IMR-90 (cell line): Measurements from ENCODE around the gene SAXO1. TPM values are rescaled to one million over a fixed set of nuclear protein-coding genes. Genes with fewer than 3 reads are reported as not detected.

Experiments
- ATAC-seq: fragments of 200-7000 bp; cut with Tn5 transposase; 2 replicates; pipeline ENCODE4 v1.9.1; 2020; ENCODE audit warnings: low read depth, mild to moderate bottlenecking, moderate library complexity
- BruUV-seq: library from RNA; stranded (reverse); fragments of 400-500 nt; replicated peaks from 2 replicates; lab custom pipeline; 2021; lab: Mats Ljungman, UMichigan
- CTCF ChIA-PET: fragments of 300-600 bp; formaldehyde crosslinking; extraction: SDS; loops from one replicate; lab custom pipeline; 2021; ENCODE audit warnings: antibody characterized with exemption; lab: Yijun Ruan, JAX
- POLR2A ChIA-PET: fragments of 300-600 bp; sonication (Branson Sonifier 250); formaldehyde crosslinking; loops from one replicate; lab custom pipeline; 2022; ENCODE audit warnings: antibody characterized with exemption; ENCODE audit not compliant: unreplicated experiment; lab: Charles Lee
- DNase-seq: peaks from one replicate; pipeline ENCODE4 v3.0.0; 2013
- H2AFZ ChIP-seq: replicated peaks from 2 replicates; pipeline ENCODE3; 2013; ENCODE audit warnings: low read length, mild to moderate bottlenecking; ENCODE audit not compliant: poor library complexity
- H2AK5ac ChIP-seq: 2 replicates; pipeline ENCODE4 v1.6.1; 2013; ENCODE audit warnings: low read depth, low read length, inconsistent platforms
- H2AK9ac ChIP-seq: replicated peaks from 2 replicates; pipeline ENCODE3; 2013; ENCODE audit warnings: mild to moderate bottlenecking, low read depth, low read length, moderate library complexity; ENCODE audit not compliant: poor library complexity
- H2BK120ac ChIP-seq: 2 replicates; pipeline ENCODE4 v1.6.1; 2013; ENCODE audit warnings: low read depth, low read length, inconsistent platforms
- H2BK15ac ChIP-seq: 3 replicates; pipeline ENCODE4 v1.6.1; 2013; ENCODE audit warnings: low read depth, low read length, inconsistent platforms
- H2BK20ac ChIP-seq: 2 replicates; pipeline ENCODE4 v1.6.1; 2013; ENCODE audit warnings: low read depth, mild to moderate bottlenecking, inconsistent platforms, low read length, moderate library complexity
- H2BK5ac ChIP-seq: 2 replicates; pipeline ENCODE4 v1.6.1; 2013; ENCODE audit warnings: mild to moderate bottlenecking, low read depth, low read length, inconsistent platforms; ENCODE audit not compliant: poor library complexity, severe bottlenecking
- H3K14ac ChIP-seq: replicated peaks from 2 replicates; pipeline ENCODE4 v1.6.1; 2013; ENCODE audit warnings: low read depth, low read length, inconsistent platforms
- H3K18ac ChIP-seq: 2 replicates; pipeline ENCODE4 v1.6.1; 2013; ENCODE audit warnings: low read depth, low read length, control low read depth
- H3K23ac ChIP-seq: 2 replicates; pipeline ENCODE4 v1.6.1; 2013; ENCODE audit warnings: low read depth, low read length, inconsistent platforms
- H3K27ac ChIP-seq: 2 replicates; pipeline ENCODE4 v1.5.1; 2013; ENCODE audit warnings: mild to moderate bottlenecking, control low read depth, low read length; ENCODE audit not compliant: insufficient read depth
- H3K27me3 ChIP-seq: 2 replicates; pipeline ENCODE4 v1.6.1; 2013; ENCODE audit warnings: low read length; ENCODE audit not compliant: control insufficient read depth, insufficient read depth
- H3K36me3 ChIP-seq: 2 replicates; pipeline ENCODE4 v1.6.1; 2013; ENCODE audit warnings: low read length, mixed read lengths; ENCODE audit not compliant: control insufficient read depth, insufficient read depth
- H3K4ac ChIP-seq: 2 replicates; pipeline ENCODE4 v1.6.1; 2013; ENCODE audit warnings: low read depth, low read length, inconsistent platforms
- H3K4me1 ChIP-seq: 2 replicates; pipeline ENCODE4 v1.6.1; 2013; ENCODE audit warnings: low read length, mixed read lengths; ENCODE audit not compliant: control insufficient read depth, insufficient read depth
- H3K4me2 ChIP-seq: 2 replicates; pipeline ENCODE4 v1.6.1; 2013; ENCODE audit warnings: low read depth, mild to moderate bottlenecking, control low read depth, low read length, moderate library complexity
- H3K4me3 ChIP-seq: 2 replicates; pipeline ENCODE4 v1.5.1; 2013; ENCODE audit warnings: low read depth, mild to moderate bottlenecking, control low read depth, low read length, moderate library complexity; ENCODE audit not compliant: insufficient read depth
- H3K56ac ChIP-seq: 2 replicates; pipeline ENCODE4 v1.6.1; 2013; ENCODE audit warnings: low read length, inconsistent platforms; ENCODE audit not compliant: insufficient read depth; ENCODE audit errors: extremely low read depth
- H3K79me1 ChIP-seq, 2 experiments: 2 replicates each; pipeline ENCODE4 v1.6.1; 2013; ENCODE audit warnings: low read length in 2 of 2, inconsistent platforms in 1 of 2, low read depth in 1 of 2
- H3K9ac ChIP-seq: 2 replicates; pipeline ENCODE4 v1.6.1; 2013; ENCODE audit warnings: low read depth, low read length, control low read depth
- H3K9me1 ChIP-seq: 2 replicates; pipeline ENCODE4 v1.6.1; 2013; ENCODE audit warnings: low read length, inconsistent platforms; ENCODE audit not compliant: insufficient read depth
- H3K9me3 ChIP-seq: 2 replicates; pipeline ENCODE4 v1.6.1; 2013; ENCODE audit warnings: low read length; ENCODE audit not compliant: control insufficient read depth, insufficient read depth
- H4K20me1 ChIP-seq: 2 replicates; pipeline ENCODE4 v1.6.1; 2013; ENCODE audit warnings: low read length, inconsistent platforms; ENCODE audit not compliant: insufficient read depth
- H4K5ac ChIP-seq: 2 replicates; pipeline ENCODE4 v1.6.1; 2013; ENCODE audit warnings: mild to moderate bottlenecking, low read depth, low read length, control low read depth
- H4K8ac ChIP-seq, 2 experiments: 2 replicates each; pipeline ENCODE4 v1.6.1; 2013; ENCODE audit warnings: low read depth in 2 of 2, low read length in 2 of 2, control low read depth in 1 of 2, inconsistent platforms in 1 of 2
- H4K91ac ChIP-seq: 2 replicates; pipeline ENCODE4 v1.6.1; 2013; ENCODE audit warnings: low read depth, low read length, inconsistent platforms; ENCODE audit not compliant: insufficient read depth
- CEBPB ChIP-seq: IDR thresholded peaks from 2 replicates; pipeline ENCODE4 v1.6.1; 2012; ENCODE audit warnings: low read depth, low read length, improper control_type of control experiment
- FOS ChIP-seq: fragments of 150-350 bp; IDR thresholded peaks from 2 replicates; pipeline ENCODE4 v1.6.1; 2016; ENCODE audit warnings: low read depth, low read length
- POLR2A ChIP-seq: IDR thresholded peaks from 2 replicates; pipeline ENCODE4 v1.6.1; 2012; ENCODE audit warnings: mild to moderate bottlenecking, low read depth, low read length
- SMC3 ChIP-seq: fragments of 150-350 bp; IDR thresholded peaks from 2 replicates; pipeline ENCODE4 v1.6.1; 2016; ENCODE audit warnings: low read depth, mild to moderate bottlenecking, antibody characterized with exemption, low read length, moderate library complexity
- dilution Hi-C: fragments of 300-500 bp; cut with HindIII; formaldehyde crosslinking; loops from one replicate; pipeline ENCODE4 v1.14.3; 2018; ENCODE audit warnings: low sequenced_read_pairs; ENCODE audit not compliant: unreplicated experiment
- in situ Hi-C: fragments of 300-500 bp; cut with MboI; formaldehyde crosslinking; loops from 3 replicates; pipeline ENCODE4 v1.14.3; 2019; ENCODE audit warnings: low sequenced_read_pairs, inconsistent platforms, mixed read lengths
- intact Hi-C: fragments of 100-400 bp; cut with micrococcal nuclease; formaldehyde crosslinking; loops from 2 replicates; pipeline ENCODE4 v1.10.0; 2022
- polyA plus RNA-seq, 3 experiments: library from polyadenylated mRNA; depleted of rRNA; stranded (reverse); fragments of >200 nt; gene quantifications; 2 replicates each; pipeline ENCODE4 v1.2.3, GENCODE V29; 2012; ENCODE audit warnings: low replicate concordance in 1 of 3
- total RNA-seq: library from RNA; depleted of rRNA; stranded (reverse); fragments of >200 nt; gene quantifications from 2 replicates; pipeline ENCODE4 v1.2.3, GENCODE V29; 2012

Gene SAXO1
- total and polyA plus RNA-seq, 2 of the 4 experiments (the other 2 are of a cell fraction): not detected

- no peaks in the 10 kb centered on the region for H4K20me1 ChIP-seq
- no peak overlapping the region for H3K4ac ChIP-seq
- H3K9ac ChIP-seq: no peak overlapping the region
- no peak overlapping the region for H2BK15ac ChIP-seq
- H3K4me3 ChIP-seq: no peak overlapping the region
- H3K27ac ChIP-seq: no peak overlapping the region
- dilution Hi-C loops (no loop called here), intact Hi-C loops (no loop called here), in situ Hi-C loops (no loop called here)
- no peaks in the 10 kb centered on the region for H3K9me1 ChIP-seq
- no peak overlapping the region for H4K91ac ChIP-seq
- H3K56ac ChIP-seq: no peak overlapping the region
- no peak overlapping the region for H2BK20ac ChIP-seq
- no peak overlapping the region for H3K23ac ChIP-seq
- H2AK5ac ChIP-seq: no peak overlapping the region
- ATAC-seq (no peak), DNase-seq (no peak)
- H3K4me1 ChIP-seq: no peaks in the 10 kb centered on the region
- H2AFZ ChIP-seq: no peak overlapping the region
- no peak overlapping the region for H3K4me2 ChIP-seq
- CTCF ChIA-PET: no interaction called here
- H2BK120ac ChIP-seq: no peak overlapping the region
- no peak overlapping the region for H2AK9ac ChIP-seq
- H4K8ac ChIP-seq: no peak overlapping the region
- H3K9me3 ChIP-seq: no peaks in the 10 kb centered on the region
- no peaks in the 10 kb centered on the region for H3K27me3 ChIP-seq
- H4K5ac ChIP-seq: no peak overlapping the region
- H3K14ac ChIP-seq: no peak overlapping the region
- POLR2A ChIA-PET: no interaction called here
- no peak overlapping the region for H3K18ac ChIP-seq
- no TSS peak for BruUV-seq
- peaks cover 13% of the 10 kb centered on the region for H3K36me3 ChIP-seq
- no peak overlapping the region for H2BK5ac ChIP-seq
- peaks cover 3 to 5% of the 10 kb centered on the region in 2 experiments for H3K79me1 ChIP-seq
- TF ChIP-seq CEBPB: no peak
- no peak for TF ChIP-seq FOS
- TF ChIP-seq SMC3: no peak
- no peak for TF ChIP-seq POLR2A
These were observed 24.0 kb upstream of the SAXO1 start for GRCh38 chr9:19057033-19057432.
